Measurements from ENCODE around the gene SMIM35. TPM values are rescaled to one million over a fixed set of nuclear protein-coding genes. Genes with fewer than 3 reads are reported as not detected.

SMIM35 gene
- polyA plus RNA-seq, 1 of the 3 experiments (the other 2 are of a cell fraction): not detected

DNA sequence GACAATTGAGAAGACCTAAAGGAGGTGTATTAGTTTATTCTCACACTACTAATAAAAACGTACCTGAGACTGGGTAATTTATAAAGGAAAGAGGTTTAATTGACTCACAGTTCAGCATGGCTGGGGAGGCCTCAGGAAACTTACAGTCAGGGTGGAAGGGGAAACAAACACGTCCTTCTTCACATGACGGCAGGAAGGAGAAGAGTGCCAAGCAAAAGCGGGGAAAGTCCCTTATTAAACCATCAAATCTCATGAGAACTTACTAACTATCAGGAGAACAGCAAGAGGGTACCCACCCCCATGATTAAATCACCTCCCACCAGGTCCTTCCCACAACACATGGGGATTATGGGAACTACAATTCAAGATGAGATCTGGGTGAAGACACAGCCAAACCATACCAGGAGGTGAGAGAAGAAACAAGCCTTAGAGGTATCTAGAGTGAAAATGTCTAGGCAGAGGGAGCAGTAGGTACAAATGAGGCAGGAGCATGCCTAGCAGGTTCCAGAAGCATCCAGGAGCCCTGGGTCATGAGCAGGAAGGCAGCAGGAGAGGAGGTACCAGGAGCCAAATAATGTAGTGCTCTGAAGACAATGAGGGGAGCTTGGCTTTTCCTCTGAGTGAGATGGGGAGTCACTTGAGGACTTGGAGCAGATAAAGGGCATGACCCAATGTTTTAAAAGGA, 69.0 kb downstream of the SMIM35 start:
- CTCF ChIA-PET: no interaction called here
- no peaks in the 10 kb centered on the region; the same call in 1 of the 2 replicates for H3K27me3 ChIP-seq (ENCODE audit: insufficient read depth)
- no peak overlapping the region for H3K4me3 ChIP-seq (ENCODE audit: low read depth in 2 of 2, low read length in 1 of 2)
- H4K20me1 ChIP-seq (ENCODE audit: insufficient read depth): no peaks in the 10 kb centered on the region
- H3K36me3 ChIP-seq (replicated peaks in 1 of 2; ENCODE audit: control insufficient read depth in 1 of 2, insufficient read depth in 2 of 2, low read length in 1 of 2): no peaks in the 10 kb centered on the region
- no peaks in the 10 kb centered on the region for H3K79me2 ChIP-seq (ENCODE audit: insufficient read depth)
- TF ChIP-seq, protein P1, sequence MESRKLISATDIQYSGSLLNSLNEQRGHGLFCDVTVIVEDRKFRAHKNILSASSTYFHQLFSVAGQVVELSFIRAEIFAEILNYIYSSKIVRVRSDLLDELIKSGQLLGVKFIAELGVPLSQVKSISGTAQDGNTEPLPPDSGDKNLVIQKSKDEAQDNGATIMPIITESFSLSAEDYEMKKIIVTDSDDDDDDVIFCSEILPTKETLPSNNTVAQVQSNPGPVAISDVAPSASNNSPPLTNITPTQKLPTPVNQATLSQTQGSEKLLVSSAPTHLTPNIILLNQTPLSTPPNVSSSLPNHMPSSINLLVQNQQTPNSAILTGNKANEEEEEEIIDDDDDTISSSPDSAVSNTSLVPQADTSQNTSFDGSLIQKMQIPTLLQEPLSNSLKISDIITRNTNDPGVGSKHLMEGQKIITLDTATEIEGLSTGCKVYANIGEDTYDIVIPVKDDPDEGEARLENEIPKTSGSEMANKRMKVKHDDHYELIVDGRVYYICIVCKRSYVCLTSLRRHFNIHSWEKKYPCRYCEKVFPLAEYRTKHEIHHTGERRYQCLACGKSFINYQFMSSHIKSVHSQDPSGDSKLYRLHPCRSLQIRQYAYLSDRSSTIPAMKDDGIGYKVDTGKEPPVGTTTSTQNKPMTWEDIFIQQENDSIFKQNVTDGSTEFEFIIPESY (IDR thresholded peaks at IDR 0.05; ENCODE audit: borderline replicate concordance, low read depth): no peak
- TF ChIP-seq, protein P2, sequence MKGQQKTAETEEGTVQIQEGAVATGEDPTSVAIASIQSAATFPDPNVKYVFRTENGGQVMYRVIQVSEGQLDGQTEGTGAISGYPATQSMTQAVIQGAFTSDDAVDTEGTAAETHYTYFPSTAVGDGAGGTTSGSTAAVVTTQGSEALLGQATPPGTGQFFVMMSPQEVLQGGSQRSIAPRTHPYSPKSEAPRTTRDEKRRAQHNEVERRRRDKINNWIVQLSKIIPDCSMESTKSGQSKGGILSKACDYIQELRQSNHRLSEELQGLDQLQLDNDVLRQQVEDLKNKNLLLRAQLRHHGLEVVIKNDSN (IDR thresholded peaks at IDR 0.05; ENCODE audit: borderline replicate concordance, low read depth): no peak
- TF ChIP-seq RFX5 (IDR thresholded peaks at IDR 0.05; ENCODE audit: low read length): no peak
- TF ChIP-seq JUND (IDR thresholded peaks at IDR 0.05): no peak
- no peak for TF ChIP-seq MXI1 (IDR thresholded peaks at IDR 0.05; ENCODE audit: low read depth, low read length)
- TF ChIP-seq MEF2A (IDR thresholded peaks at IDR 0.05; ENCODE audit: borderline replicate concordance, low read depth): no peak
- TF ChIP-seq RXRA (IDR thresholded peaks at IDR 0.05; ENCODE audit: borderline replicate concordance, low read depth): no peak
- TF ChIP-seq SIN3A (IDR thresholded peaks at IDR 0.05; ENCODE audit: borderline replicate concordance, low read depth, low read length): no peak
- no peak for TF ChIP-seq FOXM1 (IDR thresholded peaks at IDR 0.05; ENCODE audit: low read depth)
- TF ChIP-seq, protein P3, sequence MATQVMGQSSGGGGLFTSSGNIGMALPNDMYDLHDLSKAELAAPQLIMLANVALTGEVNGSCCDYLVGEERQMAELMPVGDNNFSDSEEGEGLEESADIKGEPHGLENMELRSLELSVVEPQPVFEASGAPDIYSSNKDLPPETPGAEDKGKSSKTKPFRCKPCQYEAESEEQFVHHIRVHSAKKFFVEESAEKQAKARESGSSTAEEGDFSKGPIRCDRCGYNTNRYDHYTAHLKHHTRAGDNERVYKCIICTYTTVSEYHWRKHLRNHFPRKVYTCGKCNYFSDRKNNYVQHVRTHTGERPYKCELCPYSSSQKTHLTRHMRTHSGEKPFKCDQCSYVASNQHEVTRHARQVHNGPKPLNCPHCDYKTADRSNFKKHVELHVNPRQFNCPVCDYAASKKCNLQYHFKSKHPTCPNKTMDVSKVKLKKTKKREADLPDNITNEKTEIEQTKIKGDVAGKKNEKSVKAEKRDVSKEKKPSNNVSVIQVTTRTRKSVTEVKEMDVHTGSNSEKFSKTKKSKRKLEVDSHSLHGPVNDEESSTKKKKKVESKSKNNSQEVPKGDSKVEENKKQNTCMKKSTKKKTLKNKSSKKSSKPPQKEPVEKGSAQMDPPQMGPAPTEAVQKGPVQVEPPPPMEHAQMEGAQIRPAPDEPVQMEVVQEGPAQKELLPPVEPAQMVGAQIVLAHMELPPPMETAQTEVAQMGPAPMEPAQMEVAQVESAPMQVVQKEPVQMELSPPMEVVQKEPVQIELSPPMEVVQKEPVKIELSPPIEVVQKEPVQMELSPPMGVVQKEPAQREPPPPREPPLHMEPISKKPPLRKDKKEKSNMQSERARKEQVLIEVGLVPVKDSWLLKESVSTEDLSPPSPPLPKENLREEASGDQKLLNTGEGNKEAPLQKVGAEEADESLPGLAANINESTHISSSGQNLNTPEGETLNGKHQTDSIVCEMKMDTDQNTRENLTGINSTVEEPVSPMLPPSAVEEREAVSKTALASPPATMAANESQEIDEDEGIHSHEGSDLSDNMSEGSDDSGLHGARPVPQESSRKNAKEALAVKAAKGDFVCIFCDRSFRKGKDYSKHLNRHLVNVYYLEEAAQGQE (IDR thresholded peaks at IDR 0.05; ENCODE audit: low read depth, low read length): no peak
- TF ChIP-seq FOSL2 (IDR thresholded peaks at IDR 0.05; ENCODE audit: borderline replicate concordance, low read depth): no peak
- no peak for TF ChIP-seq EP300 (IDR thresholded peaks at IDR 0.05; ENCODE audit: borderline replicate concordance in 1 of 2, low read depth in 1 of 2, low read length in 1 of 2)
- H2AFZ ChIP-seq (ENCODE audit: low read depth): no peak overlapping the region
- no peak overlapping the region for H3K4me2 ChIP-seq
- DNase-seq: no peak
- POLR2A ChIA-PET: no interaction called here
- no peaks in the 10 kb centered on the region; a peak in 1 of 4 replicates for H3K4me1 ChIP-seq (ENCODE audit: control insufficient read depth in 1 of 2, insufficient read depth in 2 of 2, low read depth in 1 of 2, low read length in 1 of 2)
- no peak overlapping the region for H3K9ac ChIP-seq
- 30% methylated on average over 4 of the region's 4 CpGs for WGBS (ENCODE audit: low lambda C conversion rate)
- no peaks in the 10 kb centered on the region for H3K9me2 ChIP-seq
- H3K27ac ChIP-seq (ENCODE audit: low read depth in 2 of 2, low read length in 1 of 2): no peak overlapping the region
- H3F3A ChIP-seq (replicated peaks; ENCODE audit: insufficient read depth): no peaks in the 10 kb centered on the region
- 0 out of 2 replicates have a peak, but pooled peaks cover 4% of the 10 kb centered on the region for H3K9me3 ChIP-seq

Data from SK-N-SH (cell line).